Measurements from ENCODE around the gene NCOA7.

The NCOA7 gene

DNA sequence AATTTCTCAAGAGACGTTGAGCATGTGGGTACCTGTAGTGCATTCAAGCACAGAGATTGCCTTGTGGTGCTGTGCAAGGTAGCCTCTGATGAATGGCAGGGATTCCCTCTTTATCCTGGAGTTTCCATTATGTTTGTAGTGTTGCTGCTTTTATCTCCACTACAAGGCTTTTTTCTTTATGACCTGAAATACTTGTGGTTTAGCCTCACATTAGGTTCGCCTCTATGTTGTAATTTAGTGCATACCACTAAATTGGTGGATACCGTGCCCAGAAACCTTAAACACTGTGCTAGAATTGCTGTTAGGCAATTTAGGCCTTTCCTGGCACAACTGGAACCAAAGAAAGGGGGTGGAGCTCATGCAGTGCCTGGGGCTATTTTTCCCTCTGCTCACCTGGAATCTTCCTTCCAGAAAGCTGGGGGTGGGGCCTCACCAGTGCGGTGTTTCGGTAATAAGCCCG, 76.8 kb downstream of the NCOA7 start:
- Histone ChIP-seq H3K27me3 (no peaks in the 10 kb centered on the region), H3K27ac (no peak overlapping the region), H3K36me3 (no peaks in the 10 kb centered on the region), H3K4me1 (ENCODE audit: control insufficient read depth in 1 of 2, insufficient read depth in 1 of 2, low read depth in 1 of 2, low read length in 1 of 2) (peaks cover 0 to 7% of the 10 kb centered on the region in 2 experiments), H3K9me3 (no peaks in the 10 kb centered on the region), H3K4me3 (ENCODE audit: low read depth in 1 of 2, low read length in 1 of 2) (no peak overlapping the region)
- TF ChIP-seq, protein P1, sequence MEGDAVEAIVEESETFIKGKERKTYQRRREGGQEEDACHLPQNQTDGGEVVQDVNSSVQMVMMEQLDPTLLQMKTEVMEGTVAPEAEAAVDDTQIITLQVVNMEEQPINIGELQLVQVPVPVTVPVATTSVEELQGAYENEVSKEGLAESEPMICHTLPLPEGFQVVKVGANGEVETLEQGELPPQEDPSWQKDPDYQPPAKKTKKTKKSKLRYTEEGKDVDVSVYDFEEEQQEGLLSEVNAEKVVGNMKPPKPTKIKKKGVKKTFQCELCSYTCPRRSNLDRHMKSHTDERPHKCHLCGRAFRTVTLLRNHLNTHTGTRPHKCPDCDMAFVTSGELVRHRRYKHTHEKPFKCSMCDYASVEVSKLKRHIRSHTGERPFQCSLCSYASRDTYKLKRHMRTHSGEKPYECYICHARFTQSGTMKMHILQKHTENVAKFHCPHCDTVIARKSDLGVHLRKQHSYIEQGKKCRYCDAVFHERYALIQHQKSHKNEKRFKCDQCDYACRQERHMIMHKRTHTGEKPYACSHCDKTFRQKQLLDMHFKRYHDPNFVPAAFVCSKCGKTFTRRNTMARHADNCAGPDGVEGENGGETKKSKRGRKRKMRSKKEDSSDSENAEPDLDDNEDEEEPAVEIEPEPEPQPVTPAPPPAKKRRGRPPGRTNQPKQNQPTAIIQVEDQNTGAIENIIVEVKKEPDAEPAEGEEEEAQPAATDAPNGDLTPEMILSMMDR (IDR thresholded peaks at IDR 0.05): no peak

DNA sequence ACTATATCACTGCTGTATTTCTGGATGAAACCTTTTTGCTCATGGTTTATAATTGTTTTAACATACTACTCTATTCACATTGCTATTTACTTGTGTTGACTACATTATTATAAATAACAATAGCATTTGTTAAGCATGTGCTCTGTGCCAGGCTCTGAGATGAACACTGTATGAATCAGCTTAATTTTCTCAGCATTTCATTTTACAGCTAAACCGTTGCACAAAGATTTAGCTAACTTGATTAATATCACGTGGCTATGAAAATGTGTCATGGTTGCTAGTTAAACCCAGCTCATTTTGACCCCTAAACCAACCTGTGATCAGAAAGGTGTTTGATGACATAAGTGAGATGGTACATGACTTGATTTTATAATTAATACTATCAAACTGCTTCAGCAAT, 77.5 kb downstream of the NCOA7 start:
- H3K27me3 ChIP-seq: no peaks in the 10 kb centered on the region
- no peak overlapping the region for H3K4me3 ChIP-seq (ENCODE audit: low read depth in 1 of 2, low read length in 1 of 2)
- peaks cover 0 to 7% of the 10 kb centered on the region in 2 experiments for H3K4me1 ChIP-seq (ENCODE audit: control insufficient read depth in 1 of 2, insufficient read depth in 1 of 2, low read depth in 1 of 2, low read length in 1 of 2)
- H3K9me3 ChIP-seq: no peaks in the 10 kb centered on the region
- H3K27ac ChIP-seq: no peak overlapping the region
- H3K36me3 ChIP-seq: no peaks in the 10 kb centered on the region
- TF ChIP-seq, protein P1 (IDR thresholded peaks at IDR 0.05): no peak

DNA sequence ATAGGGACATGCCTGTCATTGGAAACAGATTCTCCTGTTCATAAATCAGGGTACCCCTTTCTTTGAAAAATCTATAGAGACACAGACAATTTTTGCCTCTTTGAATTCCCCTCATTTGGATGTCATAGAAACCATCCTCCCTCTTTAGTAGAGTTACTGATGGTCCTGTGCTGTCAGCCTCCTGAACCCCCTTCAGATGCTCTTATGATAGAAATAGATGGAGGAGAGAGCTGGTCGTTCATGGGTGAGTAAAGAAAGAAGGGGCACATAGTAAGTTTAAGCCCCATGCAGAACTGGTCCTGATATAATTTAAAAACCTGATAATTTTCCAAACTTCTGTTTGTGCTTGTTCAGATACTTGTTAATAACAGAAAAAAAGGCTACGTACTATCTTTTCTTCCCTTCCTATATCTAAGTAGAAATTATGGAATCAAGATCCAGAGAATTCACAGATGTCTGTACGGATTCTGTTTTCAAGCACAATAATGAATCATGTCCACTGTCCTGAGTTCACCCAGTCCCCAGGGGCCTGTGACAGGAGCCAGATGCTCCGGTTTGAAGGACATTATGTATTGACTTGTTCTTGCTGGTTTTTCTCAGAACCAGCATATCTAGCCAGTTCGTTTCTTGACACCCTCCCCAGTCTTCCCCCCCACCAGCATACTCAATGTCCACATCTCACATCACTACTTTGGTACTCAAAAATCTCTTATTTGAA, 78.1 kb downstream of the NCOA7 start:
- Histone ChIP-seq H3K4me1 (ENCODE audit: control insufficient read depth in 1 of 2, insufficient read depth in 1 of 2, low read depth in 1 of 2, low read length in 1 of 2) (peaks cover 0 to 7% of the 10 kb centered on the region in 2 experiments), H3K9me3 (no peaks in the 10 kb centered on the region), H3K27me3 (no peaks in the 10 kb centered on the region), H3K36me3 (no peaks in the 10 kb centered on the region), H3K4me3 (ENCODE audit: low read depth in 1 of 2, low read length in 1 of 2) (no peak overlapping the region), H3K27ac (no peak overlapping the region)
- TF ChIP-seq, protein P1 (IDR thresholded peaks at IDR 0.05): no peak

DNA sequence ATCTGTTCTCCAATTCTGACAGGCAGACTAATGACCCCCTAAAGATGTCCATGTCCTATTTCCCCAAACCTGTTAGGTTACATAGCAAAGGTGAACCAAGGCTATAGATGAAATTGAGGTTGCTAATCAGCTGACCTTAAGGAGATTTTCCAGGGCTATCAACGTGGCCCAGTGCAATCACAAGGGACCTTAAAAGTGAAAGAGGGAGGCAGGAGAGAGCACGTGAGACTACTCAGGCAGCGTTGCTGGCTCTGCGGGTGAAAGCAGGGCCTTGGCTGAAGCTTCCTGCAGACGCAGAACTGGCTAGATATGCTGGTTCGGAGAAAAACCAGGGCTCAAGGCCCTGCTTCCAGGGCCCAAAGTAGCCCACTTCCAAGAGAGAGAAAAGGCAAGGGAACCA, 78.7 kb downstream of the NCOA7 start:
- Histone ChIP-seq H3K36me3 (no peaks in the 10 kb centered on the region), H3K27me3 (no peaks in the 10 kb centered on the region), H3K4me1 (ENCODE audit: control insufficient read depth in 1 of 2, insufficient read depth in 1 of 2, low read depth in 1 of 2, low read length in 1 of 2) (peaks cover 0 to 7% of the 10 kb centered on the region in 2 experiments), H3K9me3 (no peaks in the 10 kb centered on the region), H3K4me3 (ENCODE audit: low read depth in 1 of 2, low read length in 1 of 2) (no peak overlapping the region), H3K27ac (no peak overlapping the region)
- TF ChIP-seq, protein P1 (IDR thresholded peaks at IDR 0.05): no peak

DNA sequence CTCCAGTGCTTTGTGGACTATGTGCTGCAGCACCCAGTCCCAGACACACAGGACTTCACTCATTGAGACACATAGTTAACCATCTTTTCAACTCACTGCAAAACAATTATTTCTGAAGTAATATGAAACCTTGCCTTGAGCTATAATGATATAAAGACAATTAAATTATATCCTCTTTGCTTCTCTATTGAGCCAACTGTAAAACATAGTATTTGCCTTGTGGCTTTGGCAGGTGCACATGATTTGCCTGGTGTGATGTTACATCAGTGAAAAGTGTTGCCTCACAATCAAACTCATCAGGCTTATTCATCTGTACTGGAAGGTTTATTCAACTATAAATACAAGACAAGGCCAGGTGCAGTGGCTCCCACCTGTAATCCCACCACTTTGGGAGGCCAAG, 80.6 kb downstream of the NCOA7 start:
- H3K4me3 ChIP-seq (ENCODE audit: low read depth in 1 of 2, low read length in 1 of 2): no peak overlapping the region
- no peaks in the 10 kb centered on the region for H3K9me3 ChIP-seq
- H3K27me3 ChIP-seq: no peaks in the 10 kb centered on the region
- H3K4me1 ChIP-seq (ENCODE audit: control insufficient read depth in 1 of 2, insufficient read depth in 1 of 2, low read depth in 1 of 2, low read length in 1 of 2): peaks cover 0 to 7% of the 10 kb centered on the region in 2 experiments
- H3K27ac ChIP-seq: no peak overlapping the region
- TF ChIP-seq, protein P1 (IDR thresholded peaks at IDR 0.05): no peak
- H3K36me3 ChIP-seq: peaks cover 15% of the 10 kb centered on the region

All from neutrophil (primary cell).